GM12892 (cell line): Measurements from ENCODE around the gene OSBP2.
A peak's percentile ranks its signal among the peaks of the same experiment; 100 is the strongest.

Experiments
- DNase-seq: peaks from one replicate; pipeline ENCODE4 v3.0.0; 2011; ENCODE audit not compliant: insufficient read length
- FAIRE-seq: peaks from 2 replicates; lab custom pipeline; 2011; peaks lifted over from hg19 to GRCh38; lab: Jason Lieb, UNC
- POLR2A ChIP-seq: IDR thresholded peaks from 2 replicates; pipeline ENCODE4 v1.6.1; 2011; ENCODE audit warnings: low read depth, low read length, control low read depth
- POLR2AphosphoS5 ChIP-seq: IDR thresholded peaks from 2 replicates; pipeline ENCODE4 v1.6.1; 2011; ENCODE audit warnings: low read depth, low read length, control low read depth
- TAF1 ChIP-seq: IDR thresholded peaks from 2 replicates; pipeline ENCODE4 v1.6.1; 2011; ENCODE audit warnings: low read depth, mild to moderate bottlenecking, control low read depth, low read length, borderline replicate concordance

The OSBP2 gene

GRCh38 chr22:30864441-30865420, 170.1 kb downstream of the OSBP2 start:
- FAIRE-seq (no peak), DNase-seq (peak; percentile 19)
- TF ChIP-seq TAF1: no peak
- TF ChIP-seq POLR2AphosphoS5: no peak
- no peak for TF ChIP-seq POLR2A

GRCh38 chr22:30865656-30866055, 171.0 kb downstream of the OSBP2 start:
- peak; percentile 5 for DNase-seq
- TF ChIP-seq POLR2A (no peak), POLR2AphosphoS5 (no peak), TAF1 (no peak)
- no peak for FAIRE-seq

- DNase-seq: peak; percentile 0
- TF ChIP-seq POLR2A: no peak
- TF ChIP-seq POLR2AphosphoS5: no peak
- TF ChIP-seq TAF1: no peak
- no peak for FAIRE-seq
Measured at GRCh38 chr22:30866216-30866615, 171.5 kb downstream of the OSBP2 start.

GRCh38 chr22:30866811-30867271, 172.2 kb downstream of the OSBP2 start:
- FAIRE-seq (no peak), DNase-seq (peak; percentile 32)
- TF ChIP-seq POLR2A (no peak), POLR2AphosphoS5 (no peak), TAF1 (no peak)

- peak; percentile 14 for DNase-seq
- no peak for TF ChIP-seq POLR2A
- no peak for TF ChIP-seq POLR2AphosphoS5
- TF ChIP-seq TAF1: no peak
- FAIRE-seq: no peak
Measured at GRCh38 chr22:30867746-30868662, 173.3 kb downstream of the OSBP2 start.

- peak; percentile 18 for DNase-seq
- no peak for TF ChIP-seq TAF1
- no peak for TF ChIP-seq POLR2AphosphoS5
- TF ChIP-seq POLR2A: no peak
- FAIRE-seq: no peak
Measured at GRCh38 chr22:30868663-30869385, 174.2 kb downstream of the OSBP2 start.

GRCh38 chr22:30869667-30870395, 175.2 kb downstream of the OSBP2 start:
- DNase-seq (peak; percentile 7), FAIRE-seq (no peak)
- TF ChIP-seq POLR2A: no peak
- no peak for TF ChIP-seq POLR2AphosphoS5

- DNase-seq (peak; percentile 9), FAIRE-seq (no peak)
- TF ChIP-seq POLR2AphosphoS5 (no peak), TAF1 (no peak), POLR2A (no peak)
Measured at GRCh38 chr22:30870451-30871345, 176.0 kb downstream of the OSBP2 start.
